ENCODE data around the gene RIMS1.

- TF ChIP-seq CTCF (IDR thresholded peaks at IDR 0.05) (no peak), POLR2A (IDR thresholded peaks at IDR 0.05) (no peak)
Measured at GRCh38 chr6:71879016-71879415, 7.3 kb upstream of the RIMS1 start.

Data from adrenal gland (tissue), 5 donors.